WTC11 (cell line): Measurements from ENCODE around the gene NXF2B.

Source experiments
- ATF6 ChIP-seq: sonication (generic); formaldehyde crosslinking; IDR thresholded peaks from 2 replicates; pipeline ENCODE4 v1.8.1; 2023; ENCODE audit warnings: mild to moderate bottlenecking, missing genetic modification reagents
- CTCF ChIP-seq: fragments of 200-600 bp; IDR thresholded peaks from 2 replicates; pipeline ENCODE4 v1.8.0; 2022; ENCODE audit warnings: antibody characterized with exemption
- E2F1 ChIP-seq: sonication (generic); formaldehyde crosslinking; IDR thresholded peaks from 2 replicates; pipeline ENCODE4 v1.8.0; 2022; ENCODE audit warnings: mild to moderate bottlenecking, missing genetic modification reagents
- ELF4 ChIP-seq: sonication (generic); formaldehyde crosslinking; IDR thresholded peaks from 2 replicates; pipeline ENCODE4 v1.8.1; 2022; ENCODE audit warnings: low read depth, mild to moderate bottlenecking, moderate library complexity, missing genetic modification reagents
- NFATC4 ChIP-seq: fragments of 250-450 bp; sonication (Bioruptor Pico); IDR thresholded peaks from 2 replicates; pipeline ENCODE4 v1.9.0; 2021; ENCODE audit warnings: mild to moderate bottlenecking
- RELA ChIP-seq: sonication (generic); formaldehyde crosslinking; IDR thresholded peaks from 2 replicates; pipeline ENCODE4 v1.8.1; 2022; ENCODE audit warnings: missing genetic modification reagents, mild to moderate bottlenecking, borderline replicate concordance
- TEAD4 ChIP-seq: sonication (generic); formaldehyde crosslinking; IDR thresholded peaks from 2 replicates; pipeline ENCODE4 v1.8.0; 2022; ENCODE audit warnings: mild to moderate bottlenecking, missing genetic modification reagents
- ZNF138 ChIP-seq: sonication (generic); formaldehyde crosslinking; conservative IDR thresholded peaks from 2 replicates; pipeline ENCODE4 v1.8.1; 2022; ENCODE audit warnings: mild to moderate bottlenecking, moderate library complexity, missing genetic modification reagents
- ZNF263 ChIP-seq: sonication (generic); formaldehyde crosslinking; IDR thresholded peaks from 2 replicates; pipeline ENCODE4 v1.8.1; 2022; ENCODE audit warnings: low read depth, mild to moderate bottlenecking, moderate library complexity, missing genetic modification reagents
- ZNF281 ChIP-seq: sonication (generic); formaldehyde crosslinking; IDR thresholded peaks from 2 replicates; pipeline ENCODE4 v1.8.0; 2023; ENCODE audit warnings: mild to moderate bottlenecking, missing genetic modification reagents
- ZNF317 ChIP-seq: sonication (generic); formaldehyde crosslinking; IDR thresholded peaks from 2 replicates; pipeline ENCODE4 v1.8.1; 2023; ENCODE audit warnings: low read depth, mild to moderate bottlenecking, moderate library complexity, missing genetic modification reagents, borderline replicate concordance
- ZNF423 ChIP-seq: fragments of 250-450 bp; sonication (Bioruptor Pico); IDR thresholded peaks from 2 replicates; pipeline ENCODE4 v2.1.2; 2022; ENCODE audit warnings: mild to moderate bottlenecking, moderate library complexity
- TF ChIP-seq, protein P1 (sequence below): sonication (generic); formaldehyde crosslinking; IDR thresholded peaks from 2 replicates; pipeline ENCODE4 v1.8.1; 2022; ENCODE audit warnings: mild to moderate bottlenecking, moderate library complexity, missing genetic modification reagents
- TF ChIP-seq, protein P2 (sequence below): sonication (generic); formaldehyde crosslinking; IDR thresholded peaks from 2 replicates; pipeline ENCODE4 v1.8.1; 2023; ENCODE audit warnings: mild to moderate bottlenecking, missing genetic modification reagents, moderate library complexity

GRCh38 chrX:102338162-102338561 is 101.6 kb downstream of the NXF2B start:
- TF ChIP-seq CTCF (no peak), ELF4 (CRISPR knock-in tag) (no peak), ZNF138 (CRISPR knock-in tag) (no peak), ATF6 (no peak), RELA (CRISPR knock-in tag) (no peak), ZNF317 (CRISPR knock-in tag) (no peak), TEAD4 (no peak), ZNF423 (CRISPR knock-in tag) (no peak), NFATC4 (CRISPR knock-in tag) (no peak), ZNF281 (no peak), ZNF263 (CRISPR knock-in tag) (no peak), E2F1 (CRISPR knock-in tag) (no peak)
- TF ChIP-seq, protein P1, sequence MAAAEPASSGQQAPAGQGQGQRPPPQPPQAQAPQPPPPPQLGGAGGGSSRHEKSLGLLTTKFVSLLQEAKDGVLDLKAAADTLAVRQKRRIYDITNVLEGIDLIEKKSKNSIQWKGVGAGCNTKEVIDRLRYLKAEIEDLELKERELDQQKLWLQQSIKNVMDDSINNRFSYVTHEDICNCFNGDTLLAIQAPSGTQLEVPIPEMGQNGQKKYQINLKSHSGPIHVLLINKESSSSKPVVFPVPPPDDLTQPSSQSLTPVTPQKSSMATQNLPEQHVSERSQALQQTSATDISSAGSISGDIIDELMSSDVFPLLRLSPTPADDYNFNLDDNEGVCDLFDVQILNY (CRISPR knock-in tag), result no peak
- TF ChIP-seq, protein P2, sequence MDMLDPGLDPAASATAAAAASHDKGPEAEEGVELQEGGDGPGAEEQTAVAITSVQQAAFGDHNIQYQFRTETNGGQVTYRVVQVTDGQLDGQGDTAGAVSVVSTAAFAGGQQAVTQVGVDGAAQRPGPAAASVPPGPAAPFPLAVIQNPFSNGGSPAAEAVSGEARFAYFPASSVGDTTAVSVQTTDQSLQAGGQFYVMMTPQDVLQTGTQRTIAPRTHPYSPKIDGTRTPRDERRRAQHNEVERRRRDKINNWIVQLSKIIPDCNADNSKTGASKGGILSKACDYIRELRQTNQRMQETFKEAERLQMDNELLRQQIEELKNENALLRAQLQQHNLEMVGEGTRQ (CRISPR knock-in tag), result no peak
